Bronchial epithelial cell (primary cell): ENCODE data around the gene INPP4B. TPM values are rescaled to one million over a fixed set of nuclear protein-coding genes. Genes with fewer than 3 reads are reported as not detected.
A peak's percentile ranks its signal among the peaks of the same experiment; 100 is the strongest.

Experiments
- DNase-seq: peaks from one replicate; pipeline ENCODE4 v3.0.0-alpha.2; 2010; ENCODE audit warnings: low read depth
- FAIRE-seq: peaks from 2 replicates; lab custom pipeline; 2011; peaks lifted over from hg19 to GRCh38; lab: Jason Lieb, UNC
- H3K27me3 ChIP-seq: 2 replicates; pipeline ENCODE4 v1.5.1; 2011; ENCODE audit warnings: low read length; ENCODE audit not compliant: control insufficient read depth, insufficient read depth
- H3K36me3 ChIP-seq: 2 replicates; pipeline ENCODE4 v1.5.1; 2011; ENCODE audit warnings: low read length; ENCODE audit not compliant: control insufficient read depth, insufficient read depth
- H3K4me3 ChIP-seq: 2 replicates; pipeline ENCODE4 v1.5.1; 2011; ENCODE audit warnings: mild to moderate bottlenecking, low read depth, low read length, control low read depth
- CTCF ChIP-seq: IDR thresholded peaks from 2 replicates; pipeline ENCODE4 v1.5.1; 2011; ENCODE audit warnings: mild to moderate bottlenecking, moderate library complexity, low read length, control low read depth, inconsistent platforms; ENCODE audit not compliant: insufficient read depth, severe bottlenecking
- total RNA-seq: library from RNA; depleted of rRNA; stranded (reverse); fragments of >200 nt; gene quantifications from 2 replicates; pipeline ENCODE4 v1.2.1, GENCODE V29; 2014

INPP4B gene
- total RNA-seq, 1 donor from 2014 or later: 74.8 TPM

- no peak for TF ChIP-seq CTCF
- DNase-seq (no peak), FAIRE-seq (no peak)
- Histone ChIP-seq H3K27me3 (no peaks in the 10 kb centered on the region), H3K4me3 (no peak overlapping the region), H3K36me3 (no peaks in the 10 kb centered on the region)
These were observed 145.6 kb downstream of the INPP4B start for GRCh38 chr4:142700531-142700930.

- peak; percentile 1 for DNase-seq
- no peak for FAIRE-seq
- no peak for TF ChIP-seq CTCF
- Histone ChIP-seq H3K36me3 (no peaks in the 10 kb centered on the region), H3K4me3 (no peak overlapping the region), H3K27me3 (no peaks in the 10 kb centered on the region)
These were observed 147.5 kb downstream of the INPP4B start for GRCh38 chr4:142698552-142698951.

- H3K36me3 ChIP-seq: no peaks in the 10 kb centered on the region
These were observed 148.2 kb downstream of the INPP4B start for GRCh38 chr4:142697928-142698327.

GRCh38 chr4:142697320-142697719 lies 148.8 kb downstream of the INPP4B start:
- Histone ChIP-seq H3K36me3 (no peaks in the 10 kb centered on the region), H3K4me3 (no peak overlapping the region), H3K27me3 (no peaks in the 10 kb centered on the region)
- FAIRE-seq (no peak), DNase-seq (no peak)
- no peak for TF ChIP-seq CTCF

More at GRCh38 chr4:142697928-142698327, 148.2 kb downstream of the INPP4B start:
- no peak for FAIRE-seq
- no peak for DNase-seq
- TF ChIP-seq CTCF: no peak
- H3K27me3 ChIP-seq: no peaks in the 10 kb centered on the region
- no peak overlapping the region for H3K4me3 ChIP-seq

GRCh38 chr4:142696334-142697122 lies 149.6 kb downstream of the INPP4B start:
- no peak for FAIRE-seq
- no peak for TF ChIP-seq CTCF

More at GRCh38 chr4:142696334-142697122, 149.6 kb downstream of the INPP4B start:
- H3K4me3 ChIP-seq: no peak overlapping the region
- H3K27me3 ChIP-seq: no peaks in the 10 kb centered on the region
- no peaks in the 10 kb centered on the region for H3K36me3 ChIP-seq
- DNase-seq: no peak
